SK-N-SH (cell line): ENCODE results near the gene NTNG2. TPM values are rescaled to one million over a fixed set of nuclear protein-coding genes. Genes with fewer than 3 reads are reported as not detected.

Experiments used
- CTCF ChIA-PET: fragments of 300-600, 350-600 bp; formaldehyde crosslinking; extraction: SDS; loops from one replicate; lab custom pipeline; 2021; lab: Yijun Ruan, JAX
- POLR2A ChIA-PET: fragments of 350-600 bp; sonication (Branson Sonifier 250); formaldehyde crosslinking; extraction: SDS; loops from one replicate; lab custom pipeline; 2020; ENCODE audit warnings: antibody characterized with exemption, inconsistent platforms; lab: Yijun Ruan, JAX
- DNase-seq: peaks from one replicate; pipeline ENCODE4 v3.0.0; 2012
- H2AFZ ChIP-seq: fragments of 200-600 bp; sonication (generic); 2 replicates; pipeline ENCODE4 v1.8.1; 2016; ENCODE audit warnings: antibody characterized with exemption, mild to moderate bottlenecking, low read depth
- H3F3A ChIP-seq: fragments of 200-600 bp; sonication (generic); replicated peaks from 2 replicates; pipeline ENCODE3; 2016; ENCODE audit warnings: antibody characterized with exemption, mild to moderate bottlenecking; ENCODE audit not compliant: insufficient read depth
- H3K27ac ChIP-seq, 2 experiments: fragments of 200-500 bp in 1 of 2; fragments of 200-600 bp in 1 of 2; sonication (Bioruptor generic) in 1 of 2; sonication (generic), shearing (Covaris generic) in 1 of 2; 2 replicates each; pipeline versions ENCODE4 v1.5.1 to v1.6.1; 2014 to 2016; ENCODE audit warnings: low read depth in 2 of 2, inconsistent platforms in 1 of 2, low read length in 1 of 2, mild to moderate bottlenecking in 1 of 2, mixed read lengths in 1 of 2
- H3K27me3 ChIP-seq: fragments of 200-600 bp; sonication (generic), shearing (Covaris generic); 2 replicates; pipeline ENCODE4 v1.6.1; 2016; ENCODE audit warnings: mixed run types; ENCODE audit not compliant: insufficient read depth
- H3K36me3 ChIP-seq, 2 experiments: fragments of 200-500 bp in 1 of 2; fragments of 200-600 bp in 1 of 2; sonication (Bioruptor generic) in 1 of 2; sonication (generic) in 1 of 2; replicated peaks in 1 of 2; 2 replicates each; pipeline versions ENCODE3 to v1.5.1; 2014 to 2016; ENCODE audit warnings: low read length in 1 of 2, mild to moderate bottlenecking in 1 of 2; ENCODE audit not compliant: insufficient read depth in 2 of 2, control insufficient read depth in 1 of 2
- H3K4me1 ChIP-seq, 2 experiments: fragments of 200-500 bp in 1 of 2; fragments of 200-600 bp in 1 of 2; sonication (Bioruptor generic) in 1 of 2; sonication (generic), shearing (Covaris generic) in 1 of 2; 2 replicates each; pipeline versions ENCODE4 v1.5.1 to v1.6.1; 2014 to 2016; ENCODE audit warnings: low read depth in 1 of 2, low read length in 1 of 2, mixed run types in 1 of 2; ENCODE audit not compliant: insufficient read depth in 2 of 2, control insufficient read depth in 1 of 2
- H3K4me2 ChIP-seq: fragments of 200-600 bp; sonication (generic), shearing (Covaris generic); 2 replicates; pipeline ENCODE4 v1.6.1; 2017; ENCODE audit warnings: mixed run types
- H3K4me3 ChIP-seq, 2 experiments: fragments of 200-500 bp in 1 of 2; fragments of 200-600 bp in 1 of 2; sonication (Bioruptor generic) in 1 of 2; sonication (generic), shearing (Covaris generic) in 1 of 2; 2 replicates each; pipeline versions ENCODE4 v1.5.1 to v1.8.1; 2014 to 2016; ENCODE audit warnings: low read depth in 2 of 2, inconsistent platforms in 1 of 2, low read length in 1 of 2, mild to moderate bottlenecking in 1 of 2, mixed read lengths in 1 of 2, moderate library complexity in 1 of 2
- H3K79me2 ChIP-seq: fragments of 200-600 bp; sonication (generic); 2 replicates; pipeline ENCODE4 v1.8.1; 2017; ENCODE audit warnings: mild to moderate bottlenecking; ENCODE audit not compliant: insufficient read depth
- H3K9ac ChIP-seq: fragments of 200-600 bp; sonication (generic); 2 replicates; pipeline ENCODE4 v1.6.1; 2017; ENCODE audit warnings: mixed run types
- H3K9me2 ChIP-seq: fragments of 200-600 bp; sonication (generic); 2 replicates; pipeline ENCODE4 v1.6.1; 2017; ENCODE audit warnings: mixed run types
- H3K9me3 ChIP-seq: fragments of 200-600 bp; sonication (generic); 2 replicates; pipeline ENCODE4 v1.6.1; 2017; ENCODE audit warnings: mixed run types, mild to moderate bottlenecking, moderate library complexity
- H4K20me1 ChIP-seq: fragments of 200-600 bp; sonication (generic); 2 replicates; pipeline ENCODE4 v1.6.1; 2017; ENCODE audit warnings: mild to moderate bottlenecking, mixed run types; ENCODE audit not compliant: insufficient read depth
- EP300 ChIP-seq, 2 experiments: IDR thresholded peaks; 2 replicates each; pipeline versions ENCODE4 v1.4.0 to v1.6.1; 2012; ENCODE audit warnings: borderline replicate concordance in 1 of 2, low read depth in 1 of 2, low read length in 1 of 2
- FOXM1 ChIP-seq: IDR thresholded peaks from 2 replicates; pipeline ENCODE4 v1.4.0; 2012; ENCODE audit warnings: low read depth, mild to moderate bottlenecking
- JUND ChIP-seq: IDR thresholded peaks from 2 replicates; pipeline ENCODE4 v1.4.0; 2012
- RAD21 ChIP-seq: IDR thresholded peaks from 2 replicates; pipeline ENCODE4 v1.6.1; 2012; ENCODE audit warnings: mild to moderate bottlenecking, low read length
- REST ChIP-seq: IDR thresholded peaks from 2 replicates; pipeline ENCODE4 v1.6.1; 2012; ENCODE audit warnings: mild to moderate bottlenecking, low read depth, low read length, moderate library complexity
- RXRA ChIP-seq: IDR thresholded peaks from 2 replicates; pipeline ENCODE4 v1.4.0; 2012; ENCODE audit warnings: low read depth, mild to moderate bottlenecking, borderline replicate concordance
- SMC3 ChIP-seq: IDR thresholded peaks from 2 replicates; pipeline ENCODE4 v1.6.1; 2012; ENCODE audit warnings: low read depth, low read length, improper control_type of control experiment
- YY1 ChIP-seq: IDR thresholded peaks from 2 replicates; pipeline ENCODE4 v1.4.0; 2012; ENCODE audit warnings: low read depth, mild to moderate bottlenecking
- WGBS: methylation state at CpG from one replicate; pipeline ENCODE4 v1.1.6; 2017; ENCODE audit warnings: low lambda C conversion rate; 5-methylcytosine and 5-hydroxymethylcytosine counted together
- polyA plus RNA-seq, 3 experiments: library from polyadenylated mRNA; depleted of rRNA; stranded (reverse); fragments of >200 nt; gene quantifications; 2 replicates each; pipeline ENCODE4 v1.2.3, GENCODE V29; 2012
- TF ChIP-seq, protein P1 (sequence below): fragments of 200-600 bp; sonication (generic); IDR thresholded peaks from 2 replicates; pipeline ENCODE4 v1.6.1; 2017; ENCODE audit warnings: antibody characterized with exemption, mild to moderate bottlenecking, moderate library complexity

The NTNG2 gene
- polyA plus RNA-seq, 1 of the 3 experiments (the other 2 are of a cell fraction) = 6.1 TPM

DNA sequence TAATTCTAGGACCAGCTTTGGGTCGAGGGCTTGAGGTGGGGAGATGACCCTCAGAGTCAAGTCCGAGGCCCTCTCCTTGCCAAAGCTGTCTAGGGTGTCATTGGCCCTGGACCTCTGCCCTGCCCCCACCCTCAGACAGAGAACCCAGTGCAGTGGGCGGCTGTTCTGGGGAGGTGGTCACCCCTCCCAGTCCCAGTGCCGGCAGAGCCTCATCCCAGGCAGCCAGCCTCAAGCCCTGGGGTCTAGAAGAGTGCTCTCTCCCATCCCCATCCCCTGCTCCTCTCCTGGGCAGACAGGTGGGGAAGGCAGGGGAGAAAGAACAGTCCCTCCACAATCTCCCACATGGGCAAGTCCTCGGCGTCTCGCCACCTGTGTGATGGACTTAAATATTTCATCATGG, 7.0 kb downstream of the NTNG2 start:
- Histone ChIP-seq H3K79me2 (no peaks in the 10 kb centered on the region), H4K20me1 (peaks cover 23% of the 10 kb centered on the region; the same call in 1 of the 2 replicates), H3K36me3 (no peaks in the 10 kb centered on the region), H3F3A (no peaks in the 10 kb centered on the region), H3K4me1 (peaks cover 0 to 31% of the 10 kb centered on the region in 2 experiments; a peak in 1 of 4 replicates), H3K9me2 (no peaks in the 10 kb centered on the region), H3K9ac (no peak overlapping the region), H3K27ac (peak overlapping the region in 1 of 2 experiments; percentile 40; a peak in 1 of 4 replicates), H3K9me3 (no peaks in the 10 kb centered on the region), H2AFZ (no peak overlapping the region), H3K27me3 (no peaks in the 10 kb centered on the region), H3K4me3 (no peak overlapping the region), H3K4me2 (no peak overlapping the region)
- 60% methylated on average over 5 of the region's 7 CpGs for WGBS
- ChIA-PET POLR2A (interaction anchor here (1.4 kb wide), 1 partner anchor 68 kb away, joined by 5 read pairs; no protein-coding TSS in a partner anchor), CTCF (interaction anchor here (0.6 to 12.2 kb wide), 13 partner anchors 10 to 406 kb away, joined by 3 to 218 read pairs (median 7); no protein-coding TSS in a partner anchor)
- TF ChIP-seq EP300 (IDR thresholded peaks at IDR 0.05; ENCODE audit: borderline replicate concordance in 1 of 2, low read depth in 1 of 2, low read length in 1 of 2) (no peak), REST (no peak), JUND (no peak)
- DNase-seq = no peak

GRCh38 chr9:132169672-132170392, 8.0 kb downstream of the NTNG2 start:
- Histone ChIP-seq H3K79me2 (no peaks in the 10 kb centered on the region), H3K9me3 (no peaks in the 10 kb centered on the region), H3K4me1 (peaks cover 0 to 31% of the 10 kb centered on the region in 2 experiments; a peak in 1 of 4 replicates), H4K20me1 (peaks cover 15% of the 10 kb centered on the region; the same call in 1 of the 2 replicates), H3K27me3 (no peaks in the 10 kb centered on the region), H3F3A (no peaks in the 10 kb centered on the region), H2AFZ (no peak overlapping the region), H3K27ac (no peak overlapping the region), H3K9ac (no peak overlapping the region), H3K36me3 (no peaks in the 10 kb centered on the region), H3K4me2 (no peak overlapping the region), H3K4me3 (peak overlapping the region in 1 of 2 experiments; percentile 38; a peak in 1 of 4 replicates), H3K9me2 (no peaks in the 10 kb centered on the region)
- DNase-seq = peak; percentile 80
- WGBS = 66% methylated on average over 24 of the region's 26 CpGs
- ChIA-PET CTCF (interaction anchor here (0.5 to 12.2 kb wide), 39 partner anchors 11 to 1148 kb away, joined by 3 to 218 read pairs (median 4); partner anchors contain the start of gene MED27), POLR2A (no interaction called here)
- TF ChIP-seq FOXM1 (no peak), SMC3 (peak; percentile 80), RAD21 (peak; percentile 69), RXRA (no peak), EP300 (IDR thresholded peaks at IDR 0.05; ENCODE audit: borderline replicate concordance in 1 of 2, low read depth in 1 of 2, low read length in 1 of 2) (no peak), YY1 (no peak)
- TF ChIP-seq, protein P1, sequence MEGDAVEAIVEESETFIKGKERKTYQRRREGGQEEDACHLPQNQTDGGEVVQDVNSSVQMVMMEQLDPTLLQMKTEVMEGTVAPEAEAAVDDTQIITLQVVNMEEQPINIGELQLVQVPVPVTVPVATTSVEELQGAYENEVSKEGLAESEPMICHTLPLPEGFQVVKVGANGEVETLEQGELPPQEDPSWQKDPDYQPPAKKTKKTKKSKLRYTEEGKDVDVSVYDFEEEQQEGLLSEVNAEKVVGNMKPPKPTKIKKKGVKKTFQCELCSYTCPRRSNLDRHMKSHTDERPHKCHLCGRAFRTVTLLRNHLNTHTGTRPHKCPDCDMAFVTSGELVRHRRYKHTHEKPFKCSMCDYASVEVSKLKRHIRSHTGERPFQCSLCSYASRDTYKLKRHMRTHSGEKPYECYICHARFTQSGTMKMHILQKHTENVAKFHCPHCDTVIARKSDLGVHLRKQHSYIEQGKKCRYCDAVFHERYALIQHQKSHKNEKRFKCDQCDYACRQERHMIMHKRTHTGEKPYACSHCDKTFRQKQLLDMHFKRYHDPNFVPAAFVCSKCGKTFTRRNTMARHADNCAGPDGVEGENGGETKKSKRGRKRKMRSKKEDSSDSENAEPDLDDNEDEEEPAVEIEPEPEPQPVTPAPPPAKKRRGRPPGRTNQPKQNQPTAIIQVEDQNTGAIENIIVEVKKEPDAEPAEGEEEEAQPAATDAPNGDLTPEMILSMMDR = peak; percentile 76
